Measurements from ENCODE around the gene XIST.
A peak's percentile ranks its signal among the peaks of the same experiment; 100 is the strongest.

The XIST gene

GRCh38 chrX:73851014-73852009 lies 1.2 kb downstream of the XIST start (continued):
- TF ChIP-seq ZNF518A (tag by site-specific recombination; conservative IDR thresholded peaks at IDR 0.05; ENCODE audit: low read depth): 0 out of 2 replicates have a peak, but pooled peaks have one; percentile 29
- no peak; the same call in 1 of the 2 replicates for TF ChIP-seq BCL11A (tag by site-specific recombination; IDR thresholded peaks at IDR 0.05; ENCODE audit: low read depth)
- TF ChIP-seq, protein P1, sequence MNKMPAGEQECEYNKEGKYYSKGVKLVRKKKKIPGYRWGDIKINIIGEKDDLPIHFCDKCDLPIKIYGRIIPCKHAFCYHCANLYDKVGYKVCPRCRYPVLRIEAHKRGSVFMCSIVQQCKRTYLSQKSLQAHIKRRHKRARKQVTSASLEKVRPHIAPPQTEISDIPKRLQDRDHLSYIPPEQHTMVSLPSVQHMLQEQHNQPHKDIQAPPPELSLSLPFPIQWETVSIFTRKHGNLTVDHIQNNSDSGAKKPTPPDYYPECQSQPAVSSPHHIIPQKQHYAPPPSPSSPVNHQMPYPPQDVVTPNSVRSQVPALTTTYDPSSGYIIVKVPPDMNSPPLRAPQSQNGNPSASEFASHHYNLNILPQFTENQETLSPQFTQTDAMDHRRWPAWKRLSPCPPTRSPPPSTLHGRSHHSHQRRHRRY (tag by site-specific recombination; IDR thresholded peaks at IDR 0.05): 0 out of 2 replicates have a peak, but pooled peaks have one; percentile 4
- TF ChIP-seq ZNF530 (tag by site-specific recombination; IDR thresholded peaks at IDR 0.05; ENCODE audit: low read depth): no peak
- TF ChIP-seq, protein P2, sequence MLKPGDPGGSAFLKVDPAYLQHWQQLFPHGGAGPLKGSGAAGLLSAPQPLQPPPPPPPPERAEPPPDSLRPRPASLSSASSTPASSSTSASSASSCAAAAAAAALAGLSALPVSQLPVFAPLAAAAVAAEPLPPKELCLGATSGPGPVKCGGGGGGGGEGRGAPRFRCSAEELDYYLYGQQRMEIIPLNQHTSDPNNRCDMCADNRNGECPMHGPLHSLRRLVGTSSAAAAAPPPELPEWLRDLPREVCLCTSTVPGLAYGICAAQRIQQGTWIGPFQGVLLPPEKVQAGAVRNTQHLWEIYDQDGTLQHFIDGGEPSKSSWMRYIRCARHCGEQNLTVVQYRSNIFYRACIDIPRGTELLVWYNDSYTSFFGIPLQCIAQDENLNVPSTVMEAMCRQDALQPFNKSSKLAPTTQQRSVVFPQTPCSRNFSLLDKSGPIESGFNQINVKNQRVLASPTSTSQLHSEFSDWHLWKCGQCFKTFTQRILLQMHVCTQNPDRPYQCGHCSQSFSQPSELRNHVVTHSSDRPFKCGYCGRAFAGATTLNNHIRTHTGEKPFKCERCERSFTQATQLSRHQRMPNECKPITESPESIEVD (tag by site-specific recombination; IDR thresholded peaks at IDR 0.05): no peak; the same call in 1 of the 2 replicates
- TF ChIP-seq ZNF580 (tag by site-specific recombination; IDR thresholded peaks at IDR 0.05): no peak; the same call in none of the 2 replicates
- TF ChIP-seq ZBTB8A (tag by site-specific recombination; IDR thresholded peaks at IDR 0.05): no peak; the same call in 1 of the 2 replicates
- no peak for TF ChIP-seq ZBTB6 (tag by site-specific recombination; IDR thresholded peaks at IDR 0.05)
- TF ChIP-seq ZNF157 (tag by site-specific recombination; IDR thresholded peaks at IDR 0.05): no peak
- no peak for TF ChIP-seq ZNF510 (tag by site-specific recombination; IDR thresholded peaks at IDR 0.05; ENCODE audit: insufficient replicate concordance)
- TF ChIP-seq ZNF426 (tag by site-specific recombination; IDR thresholded peaks at IDR 0.05): peak; percentile 12
- no peak for TF ChIP-seq ZNF521 (tag by site-specific recombination; IDR thresholded peaks at IDR 0.05)
- TF ChIP-seq ZNF785 (tag by site-specific recombination; IDR thresholded peaks at IDR 0.05): no peak
- TF ChIP-seq ZNF692 (tag by site-specific recombination; IDR thresholded peaks at IDR 0.05): peak; percentile 85
- no peak for TF ChIP-seq ZNF654 (tag by site-specific recombination; IDR thresholded peaks at IDR 0.05; ENCODE audit: low read depth)
- 0 out of 2 replicates have a peak, but pooled peaks have one; percentile 52 for TF ChIP-seq ZNF610 (tag by site-specific recombination; IDR thresholded peaks at IDR 0.05; ENCODE audit: borderline replicate concordance)
- TF ChIP-seq ZNF26 (tag by site-specific recombination; IDR thresholded peaks at IDR 0.05): no peak
- TF ChIP-seq ZNF37A (tag by site-specific recombination; IDR thresholded peaks at IDR 0.05): no peak
- TF ChIP-seq, protein P3, sequence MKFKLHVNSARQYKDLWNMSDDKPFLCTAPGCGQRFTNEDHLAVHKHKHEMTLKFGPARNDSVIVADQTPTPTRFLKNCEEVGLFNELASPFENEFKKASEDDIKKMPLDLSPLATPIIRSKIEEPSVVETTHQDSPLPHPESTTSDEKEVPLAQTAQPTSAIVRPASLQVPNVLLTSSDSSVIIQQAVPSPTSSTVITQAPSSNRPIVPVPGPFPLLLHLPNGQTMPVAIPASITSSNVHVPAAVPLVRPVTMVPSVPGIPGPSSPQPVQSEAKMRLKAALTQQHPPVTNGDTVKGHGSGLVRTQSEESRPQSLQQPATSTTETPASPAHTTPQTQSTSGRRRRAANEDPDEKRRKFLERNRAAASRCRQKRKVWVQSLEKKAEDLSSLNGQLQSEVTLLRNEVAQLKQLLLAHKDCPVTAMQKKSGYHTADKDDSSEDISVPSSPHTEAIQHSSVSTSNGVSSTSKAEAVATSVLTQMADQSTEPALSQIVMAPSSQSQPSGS (tag by site-specific recombination; IDR thresholded peaks at IDR 0.05; ENCODE audit: low read depth): peak; percentile 77
